SHP77 treated with DMSO at 0.1 percent for 48 hours (cell line): ENCODE data around the gene C1QTNF2.
"Not testable (repeated sequence)": the region's sequence is repeated elsewhere in the genome, so short reads cannot be mapped to it uniquely, and the experiment has no call there.

Experiments used
- DNase-seq: peaks from one replicate; lab custom pipeline; 2025; lab: John Stamatoyannopoulos, UW

The C1QTNF2 gene

GRCh38 chr5:160341309-160341870, 29.0 kb downstream of the C1QTNF2 start:
- no peak for DNase-seq

- DNase-seq: not testable (repeated sequence)
Observed at GRCh38 chr5:160340513-160340912, 29.9 kb downstream of the C1QTNF2 start.

- DNase-seq: no peak
Observed at GRCh38 chr5:160339406-160340130, 30.9 kb downstream of the C1QTNF2 start.

GRCh38 chr5:160334716-160335115, 35.7 kb downstream of the C1QTNF2 start:
- not testable (repeated sequence) for DNase-seq

GRCh38 chr5:160333721-160334120, 36.7 kb downstream of the C1QTNF2 start:
- DNase-seq: no peak

GRCh38 chr5:160330212-160330611, 40.2 kb downstream of the C1QTNF2 start:
- no peak for DNase-seq

- DNase-seq: no peak
Observed at GRCh38 chr5:160327818-160328217, 42.6 kb downstream of the C1QTNF2 start.

- DNase-seq: no peak
Observed at GRCh38 chr5:160326981-160327380, 43.4 kb downstream of the C1QTNF2 start.

GRCh38 chr5:160325716-160326115, 44.7 kb downstream of the C1QTNF2 start:
- no peak for DNase-seq

GRCh38 chr5:160324886-160325285, 45.5 kb downstream of the C1QTNF2 start:
- DNase-seq: no peak

- DNase-seq: no peak
Observed at GRCh38 chr5:160318409-160318808, 52.0 kb downstream of the C1QTNF2 start.

GRCh38 chr5:160317434-160317833, 53.0 kb downstream of the C1QTNF2 start:
- no peak for DNase-seq

GRCh38 chr5:160315968-160316367, 54.5 kb downstream of the C1QTNF2 start:
- DNase-seq: peak; percentile 72

- DNase-seq: peak; percentile 53
Observed at GRCh38 chr5:160312960-160313727, 57.3 kb downstream of the C1QTNF2 start.

- DNase-seq: peak; percentile 71
Observed at GRCh38 chr5:160312134-160312959, 58.1 kb downstream of the C1QTNF2 start, which contains the start of gene CCNJL. Gene CCNJL, minus strand, starts transcription at chr5:160312564. Its CDS starts 641 bp downstream, at chr5:160311923.

GRCh38 chr5:160311491-160312133, 58.8 kb downstream of the C1QTNF2 start:
- DNase-seq: no peak

GRCh38 chr5:160310552-160311295, 59.7 kb downstream of the C1QTNF2 start:
- no peak for DNase-seq

- no peak for DNase-seq
Observed at GRCh38 chr5:160310140-160310539, 60.3 kb downstream of the C1QTNF2 start.

GRCh38 chr5:160306696-160307095, 63.7 kb downstream of the C1QTNF2 start:
- no peak for DNase-seq

GRCh38 chr5:160305319-160305718, 65.1 kb downstream of the C1QTNF2 start:
- DNase-seq: no peak

- no peak for DNase-seq
Observed at GRCh38 chr5:160303690-160304089, 66.7 kb downstream of the C1QTNF2 start.
